GM18508 (cell line): ENCODE data around the gene MEIS2.
"Not testable (repeated sequence)": the region's sequence is repeated elsewhere in the genome, so short reads cannot be mapped to it uniquely, and the experiment has no call there.

Experiments
- ATAC-seq: cut with Tn5 transposase; IDR thresholded peaks from one replicate; pipeline ENCODE4 v1.9.1; 2021; ENCODE audit warnings: moderate number of reproducible peaks; ENCODE audit not compliant: insufficient read depth, unreplicated experiment

The MEIS2 gene

GRCh38 chr15:37015035-37015434 is 85.3 kb downstream of the MEIS2 start:
- ATAC-seq, result no peak

- no peak for ATAC-seq
Measured at GRCh38 chr15:37014566-37014965, 85.8 kb downstream of the MEIS2 start.

DNA sequence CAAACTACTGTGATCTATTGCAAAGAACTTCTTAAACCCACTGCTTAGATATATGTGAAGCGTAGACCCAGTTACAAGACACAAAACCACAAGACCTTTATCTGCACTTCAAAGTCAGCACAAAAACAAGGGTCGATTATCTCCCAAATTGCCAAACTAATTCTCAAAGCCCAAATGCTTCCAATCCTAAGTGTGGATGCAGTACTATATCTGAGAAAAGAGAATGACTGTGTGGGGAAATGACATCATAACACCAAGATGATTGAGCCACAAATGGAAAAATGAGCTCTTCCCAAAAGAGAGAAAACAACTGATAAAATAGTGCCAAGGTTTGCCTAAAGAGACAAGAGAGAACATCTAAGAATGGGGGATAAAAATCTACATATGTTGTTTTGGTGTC is 86.2 kb downstream of the MEIS2 start:
- ATAC-seq, result no peak

GRCh38 chr15:37010595-37010994 is 89.8 kb downstream of the MEIS2 start:
- ATAC-seq, result no peak

GRCh38 chr15:37009288-37009687 is 91.1 kb downstream of the MEIS2 start:
- ATAC-seq, result no peak

GRCh38 chr15:37008205-37008604 is 92.1 kb downstream of the MEIS2 start:
- ATAC-seq, result no peak

DNA sequence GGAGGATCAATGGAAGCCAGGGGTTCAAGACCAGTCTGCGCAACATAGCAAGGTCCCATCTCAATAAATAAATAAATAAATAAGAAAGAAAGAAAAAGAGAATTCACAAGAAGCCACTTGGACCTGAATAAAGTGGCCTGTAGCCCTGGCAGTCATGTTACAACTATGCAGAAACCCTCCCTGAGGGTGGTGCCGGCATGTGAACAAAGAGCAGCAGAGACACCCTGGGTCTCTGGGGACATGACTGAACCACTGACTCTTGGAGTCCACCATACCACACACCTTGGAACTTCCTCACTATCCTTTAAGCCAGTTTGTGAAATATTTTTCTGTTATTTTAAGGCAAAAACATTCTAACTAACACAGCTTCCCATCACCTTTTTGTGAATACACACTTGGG is 93.0 kb downstream of the MEIS2 start:
- ATAC-seq, result no peak

DNA sequence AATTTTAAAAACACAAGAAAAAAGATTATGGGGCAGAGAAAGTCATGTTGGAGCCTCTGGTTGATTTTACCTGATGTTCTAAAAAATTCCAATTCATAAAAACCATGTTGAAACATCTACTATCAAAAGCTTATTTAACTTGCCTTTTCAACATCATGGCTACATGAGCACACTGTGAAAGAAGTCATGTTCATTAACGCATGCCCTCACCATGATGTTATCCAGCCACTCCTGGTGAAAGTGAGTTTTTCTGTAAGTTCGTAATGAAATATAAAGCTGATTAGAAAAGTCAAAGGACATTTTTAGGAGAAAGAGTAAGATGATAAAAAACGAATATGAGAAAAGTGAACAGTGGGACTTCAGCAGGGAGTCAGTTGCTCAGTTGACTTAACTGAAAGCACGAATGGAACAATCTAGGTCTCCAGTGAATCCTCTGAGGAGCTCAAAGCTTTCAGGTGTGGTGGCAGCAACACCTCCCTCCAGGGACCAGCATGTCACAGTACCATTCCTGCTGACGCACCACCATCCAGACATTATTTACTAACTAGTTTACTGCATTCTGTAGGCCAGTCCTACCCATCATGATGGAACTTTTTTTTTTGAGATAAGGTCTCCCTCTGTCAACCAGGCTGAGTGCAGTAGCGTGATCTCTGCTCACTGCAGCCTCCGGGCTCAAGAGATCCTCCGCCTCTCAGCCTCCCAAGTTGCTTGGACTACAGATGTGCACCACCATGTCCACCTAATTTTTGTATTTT is 95.2 kb downstream of the MEIS2 start:
- ATAC-seq, result no peak

GRCh38 chr15:37004373-37004869 is 95.9 kb downstream of the MEIS2 start:
- ATAC-seq, result no peak

DNA sequence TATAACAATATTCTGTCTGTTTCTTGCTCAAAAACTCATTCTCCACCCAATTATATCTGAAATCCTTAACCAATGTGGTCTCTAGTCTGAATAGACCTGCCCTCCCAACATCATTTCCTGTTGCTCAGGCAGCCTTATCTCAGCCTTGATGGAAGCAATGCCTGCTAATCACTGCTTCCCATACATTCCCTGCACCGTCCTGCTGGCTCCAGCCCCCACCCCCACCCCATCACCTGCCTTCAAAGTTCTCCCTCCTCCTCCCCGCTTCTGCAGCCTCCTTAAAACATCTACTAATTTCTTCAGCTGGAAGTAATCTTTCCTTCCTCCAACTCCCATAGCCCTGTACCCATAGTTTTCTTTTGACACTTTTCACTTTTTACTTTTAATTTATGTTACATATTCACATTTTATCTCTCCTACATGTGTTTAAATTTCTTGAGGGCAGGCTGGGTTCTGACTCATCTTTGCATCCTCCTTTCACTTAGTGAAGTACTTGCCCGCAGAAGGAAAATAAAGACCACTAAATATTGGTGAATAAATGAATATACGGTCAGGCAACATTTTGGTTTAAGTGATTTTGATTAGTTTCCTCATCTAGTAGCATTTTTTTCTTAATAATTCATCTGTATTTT is 98.2 kb downstream of the MEIS2 start:
- ATAC-seq, result no peak

GRCh38 chr15:37001417-37001816 is 98.9 kb downstream of the MEIS2 start:
- no peak for ATAC-seq

- no peak for ATAC-seq
Measured at GRCh38 chr15:36999778-37000177, 100.6 kb downstream of the MEIS2 start.

DNA sequence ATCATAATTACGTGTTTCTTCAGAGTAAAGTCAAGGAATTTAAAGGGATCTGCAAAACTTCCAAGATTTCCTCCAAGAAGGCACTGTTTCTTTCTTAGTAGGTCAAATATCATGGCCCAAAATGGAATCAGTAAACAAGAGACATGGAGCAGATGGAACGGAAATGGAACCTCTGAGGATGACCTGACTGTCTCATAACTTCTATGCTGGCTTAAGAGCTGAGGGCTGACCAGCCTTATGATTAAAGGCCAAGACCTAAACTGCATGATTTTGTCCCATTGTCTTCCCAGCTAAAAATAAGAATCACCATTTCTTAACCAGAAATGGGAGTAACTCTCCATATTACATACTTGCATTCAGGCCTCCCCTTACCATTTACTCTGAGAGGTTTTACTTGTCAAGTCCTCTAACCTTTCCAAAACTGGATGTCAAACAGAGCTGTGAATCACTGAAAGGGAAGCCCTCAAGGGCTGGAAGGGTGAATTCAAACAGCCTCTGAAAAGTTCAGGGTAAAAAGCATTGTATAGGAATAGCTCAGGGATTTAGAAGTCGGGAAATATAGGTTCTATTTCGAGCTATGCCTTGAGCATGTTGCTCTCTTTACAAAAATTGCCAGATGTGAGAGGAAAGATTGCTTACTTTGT is 103.7 kb downstream of the MEIS2 start:
- no peak for ATAC-seq

DNA sequence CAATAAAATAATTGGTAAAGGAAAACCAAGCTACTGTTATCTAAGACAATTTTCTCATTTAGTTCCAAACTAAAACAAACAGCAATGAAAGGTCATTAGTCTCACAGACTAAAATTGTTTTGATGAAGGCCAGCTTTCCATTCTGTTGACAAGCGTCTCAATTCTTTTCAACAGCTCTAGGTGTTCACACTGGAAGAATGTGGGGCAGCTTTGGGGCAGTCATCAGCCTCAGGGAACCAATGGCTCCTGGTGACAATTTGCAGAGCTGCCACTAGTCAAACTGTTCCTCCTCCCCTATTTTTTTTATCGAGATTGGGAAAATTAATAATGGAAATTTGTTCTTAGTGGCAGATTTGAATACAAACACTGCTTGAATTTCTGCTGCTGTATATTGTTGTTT is 104.2 kb downstream of the MEIS2 start:
- ATAC-seq, result no peak

- ATAC-seq, result no peak
Measured at GRCh38 chr15:36994790-36995189, 105.6 kb downstream of the MEIS2 start.

GRCh38 chr15:36992454-36992853 is 107.9 kb downstream of the MEIS2 start:
- no peak for ATAC-seq

- ATAC-seq, result no peak
Measured at GRCh38 chr15:36988947-36989346, 111.4 kb downstream of the MEIS2 start.

- no peak for ATAC-seq
Measured at GRCh38 chr15:36982430-36982829, 117.9 kb downstream of the MEIS2 start.

DNA sequence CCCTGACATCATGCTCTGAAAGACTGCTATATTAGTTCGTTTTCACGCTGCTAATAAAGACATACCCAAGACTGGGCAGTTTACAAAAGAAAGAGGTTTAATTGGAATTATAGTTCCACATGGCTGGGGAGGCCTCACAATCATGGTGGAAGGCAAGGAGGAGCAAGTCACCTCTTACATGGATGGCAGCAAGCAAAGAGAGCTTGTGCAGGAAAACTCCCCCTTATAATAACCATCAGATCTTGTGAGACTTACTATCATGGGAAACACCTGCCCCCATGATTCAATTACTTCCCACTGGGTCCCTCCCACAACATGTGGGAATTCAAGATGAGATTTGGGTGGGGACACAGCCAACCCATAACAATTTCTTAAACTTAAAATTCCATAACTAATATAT is 120.1 kb downstream of the MEIS2 start:
- ATAC-seq, result not testable (repeated sequence)

DNA sequence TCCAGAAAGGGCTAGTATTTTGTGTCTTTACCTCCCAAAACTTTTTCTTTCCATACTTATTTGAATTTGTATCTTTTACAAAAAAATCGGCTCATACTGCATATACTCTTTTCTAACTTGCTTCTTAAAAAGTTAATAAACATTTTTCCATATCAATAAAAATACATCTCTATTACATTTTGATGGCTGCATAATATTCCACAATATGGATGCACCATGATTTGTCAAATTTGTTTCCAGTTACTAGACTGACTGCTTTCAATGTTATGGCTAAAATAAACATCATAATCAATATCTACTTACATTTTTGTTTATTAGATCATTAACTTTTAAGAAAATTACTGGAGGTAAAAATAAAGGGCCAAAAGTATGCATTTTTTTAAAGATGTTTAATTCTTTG is 121.7 kb downstream of the MEIS2 start:
- ATAC-seq, result no peak

DNA sequence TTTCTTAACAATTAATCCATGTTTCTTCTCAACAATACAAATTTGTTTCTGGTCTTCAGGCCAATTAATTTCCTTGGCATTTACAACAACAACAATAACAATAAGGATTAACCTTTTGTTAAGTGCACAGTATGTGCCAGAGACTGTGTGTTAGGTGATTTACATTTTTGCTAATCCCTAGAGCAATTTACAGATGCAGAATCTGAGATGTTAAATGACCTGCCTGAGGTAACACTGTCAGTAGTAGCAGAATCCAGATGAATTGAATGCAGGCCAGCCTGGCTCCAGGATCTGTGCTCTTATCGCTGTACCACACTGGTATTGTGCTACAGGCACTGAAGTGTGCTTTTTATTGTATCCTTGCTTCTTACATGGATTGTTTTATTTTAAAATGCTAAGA is 122.2 kb downstream of the MEIS2 start:
- ATAC-seq, result no peak
